HG02973 (cell line): Measurements from ENCODE around the gene RPS6KC1.
A peak's percentile ranks its signal among the peaks of the same experiment; 100 is the strongest.
"Not testable (repeated sequence)": the region's sequence is repeated elsewhere in the genome, so short reads cannot be mapped to it uniquely, and the experiment has no call there.

Source experiments
- ATAC-seq: cut with Tn5 transposase; IDR thresholded peaks from one replicate; pipeline ENCODE4 v1.9.1; 2021; ENCODE audit warnings: moderate library complexity; ENCODE audit not compliant: unreplicated experiment

RPS6KC1 gene, protein sequence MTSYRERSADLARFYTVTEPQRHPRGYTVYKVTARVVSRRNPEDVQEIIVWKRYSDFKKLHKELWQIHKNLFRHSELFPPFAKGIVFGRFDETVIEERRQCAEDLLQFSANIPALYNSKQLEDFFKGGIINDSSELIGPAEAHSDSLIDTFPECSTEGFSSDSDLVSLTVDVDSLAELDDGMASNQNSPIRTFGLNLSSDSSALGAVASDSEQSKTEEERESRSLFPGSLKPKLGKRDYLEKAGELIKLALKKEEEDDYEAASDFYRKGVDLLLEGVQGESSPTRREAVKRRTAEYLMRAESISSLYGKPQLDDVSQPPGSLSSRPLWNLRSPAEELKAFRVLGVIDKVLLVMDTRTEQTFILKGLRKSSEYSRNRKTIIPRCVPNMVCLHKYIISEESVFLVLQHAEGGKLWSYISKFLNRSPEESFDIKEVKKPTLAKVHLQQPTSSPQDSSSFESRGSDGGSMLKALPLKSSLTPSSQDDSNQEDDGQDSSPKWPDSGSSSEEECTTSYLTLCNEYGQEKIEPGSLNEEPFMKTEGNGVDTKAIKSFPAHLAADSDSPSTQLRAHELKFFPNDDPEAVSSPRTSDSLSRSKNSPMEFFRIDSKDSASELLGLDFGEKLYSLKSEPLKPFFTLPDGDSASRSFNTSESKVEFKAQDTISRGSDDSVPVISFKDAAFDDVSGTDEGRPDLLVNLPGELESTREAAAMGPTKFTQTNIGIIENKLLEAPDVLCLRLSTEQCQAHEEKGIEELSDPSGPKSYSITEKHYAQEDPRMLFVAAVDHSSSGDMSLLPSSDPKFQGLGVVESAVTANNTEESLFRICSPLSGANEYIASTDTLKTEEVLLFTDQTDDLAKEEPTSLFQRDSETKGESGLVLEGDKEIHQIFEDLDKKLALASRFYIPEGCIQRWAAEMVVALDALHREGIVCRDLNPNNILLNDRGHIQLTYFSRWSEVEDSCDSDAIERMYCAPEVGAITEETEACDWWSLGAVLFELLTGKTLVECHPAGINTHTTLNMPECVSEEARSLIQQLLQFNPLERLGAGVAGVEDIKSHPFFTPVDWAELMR

GRCh38 chr1:213051127-213051880 lies at the start of gene RPS6KC1:
Gene RPS6KC1 (plus strand): TSS chr1:213051241. CDS start chr1:213051405, 164 bp downstream.
- peak; percentile 98 for ATAC-seq

DNA sequence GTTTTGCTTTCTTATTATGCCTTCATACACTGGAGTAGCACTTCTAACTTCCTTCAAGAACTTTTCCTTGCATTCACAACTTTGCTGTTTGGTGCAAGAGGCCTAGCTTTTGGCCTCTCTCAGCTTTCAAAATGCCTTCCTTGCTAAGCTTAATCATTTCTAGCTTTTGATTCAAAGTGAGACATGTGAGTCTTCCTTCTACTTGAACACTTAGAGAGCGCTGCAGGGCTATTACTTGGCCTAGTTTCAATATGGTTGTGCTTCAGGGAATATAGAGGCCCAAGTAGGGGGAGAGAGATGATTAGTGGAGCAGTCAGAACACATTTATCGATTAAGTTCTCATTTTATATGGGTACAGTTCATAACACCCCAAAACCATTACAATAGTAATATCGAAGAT lies 47.8 kb upstream of the RPS6KC1 start:
- ATAC-seq = no peak

DNA sequence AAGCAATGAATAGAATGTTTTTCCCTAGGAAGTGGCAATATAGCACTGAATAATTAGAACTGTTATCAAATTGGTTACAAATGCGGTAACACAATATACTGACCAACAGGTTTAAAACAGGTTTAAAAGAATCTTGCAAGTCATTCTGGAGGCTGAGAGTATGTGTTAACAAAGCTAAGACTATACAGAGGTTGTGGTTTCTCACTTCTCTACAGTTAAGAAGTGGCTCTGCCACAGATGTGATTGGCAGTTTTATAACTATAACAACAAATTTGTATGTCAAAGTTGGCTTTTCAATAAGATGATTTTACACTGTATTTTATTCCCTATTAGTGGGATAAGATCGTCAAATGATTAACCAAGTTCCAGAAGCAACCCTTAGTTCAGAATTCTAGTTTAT lies 42.5 kb upstream of the RPS6KC1 start:
- peak; percentile 48 for ATAC-seq

- no peak for ATAC-seq
Measured at GRCh38 chr1:213014642-213015041, 36.4 kb upstream of the RPS6KC1 start.

DNA sequence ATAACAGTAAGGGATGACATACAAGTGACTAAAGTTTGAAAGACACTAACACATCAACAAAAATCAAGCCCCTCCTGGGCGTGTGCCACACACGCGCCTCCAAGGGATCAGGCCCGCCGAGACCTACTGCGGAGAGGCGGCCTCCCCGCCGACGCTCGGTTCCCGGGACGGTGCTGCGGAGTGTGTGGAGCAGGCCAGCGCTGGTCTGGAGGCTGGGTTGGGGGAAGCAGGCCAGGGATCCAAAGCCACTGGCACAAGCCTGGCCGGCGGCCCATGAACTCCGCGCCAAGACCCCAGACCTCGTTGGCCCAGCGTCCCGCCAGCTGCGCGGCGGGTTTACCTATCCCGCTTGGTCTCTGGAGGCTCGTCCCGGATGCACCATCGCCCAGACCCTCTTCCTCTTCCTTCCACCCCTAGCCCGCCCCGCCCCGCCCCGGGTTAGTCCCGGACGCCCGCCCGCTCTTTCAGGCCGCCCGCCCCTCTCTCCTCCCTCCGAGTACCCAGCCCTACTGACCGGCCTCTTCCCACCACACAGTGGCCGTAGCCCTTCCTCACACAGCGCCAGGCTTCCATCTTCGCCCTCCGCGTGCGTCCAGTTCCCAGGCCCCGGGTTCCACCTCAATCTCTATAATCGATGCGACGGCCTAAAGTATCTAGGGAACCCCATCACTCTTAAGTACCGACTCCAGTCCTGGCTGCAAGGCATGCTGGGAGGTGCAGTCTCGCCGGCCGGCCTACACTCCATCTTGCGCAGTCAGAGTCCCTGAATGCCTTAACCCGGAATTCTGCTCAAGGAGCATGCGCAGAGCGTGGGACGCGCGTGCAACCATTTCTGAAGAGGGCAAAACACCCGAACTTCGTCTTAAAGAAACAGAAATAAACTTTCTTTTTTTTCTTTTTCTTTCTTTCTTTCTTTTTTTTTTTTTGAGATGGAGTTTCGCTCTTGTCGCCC lies 35.7 kb upstream of the RPS6KC1 start, which contains the start of gene ANGEL2:
Gene ANGEL2 (minus strand): TSS at position 769 of the 952 bp plus-strand sequence. CDS start 196 bp downstream, at position 573.
- ATAC-seq = peak; percentile 95

GRCh38 chr1:213017447-213018273 lies 33.4 kb upstream of the RPS6KC1 start:
- ATAC-seq = no peak

DNA sequence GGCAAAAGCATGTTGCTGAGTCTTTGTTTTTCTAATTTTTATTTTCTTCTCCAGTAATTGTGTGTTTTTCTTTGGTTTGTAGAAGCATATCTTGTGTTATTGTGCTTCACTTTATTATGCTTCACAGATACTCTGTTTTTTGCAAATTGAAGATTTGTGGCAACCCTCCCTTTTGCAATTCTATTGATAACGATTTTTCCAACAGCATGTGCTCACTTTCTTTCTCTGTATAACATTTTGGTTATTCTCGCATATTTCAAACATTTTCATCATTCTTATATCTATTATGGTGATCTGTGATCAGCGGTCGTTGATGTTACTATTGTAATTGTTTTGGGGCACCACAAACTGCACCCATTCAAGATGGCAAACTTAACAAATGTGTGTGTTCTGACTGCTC lies 31.6 kb upstream of the RPS6KC1 start:
- ATAC-seq = no peak

GRCh38 chr1:213020016-213020415 lies 31.0 kb upstream of the RPS6KC1 start:
- no peak for ATAC-seq

DNA sequence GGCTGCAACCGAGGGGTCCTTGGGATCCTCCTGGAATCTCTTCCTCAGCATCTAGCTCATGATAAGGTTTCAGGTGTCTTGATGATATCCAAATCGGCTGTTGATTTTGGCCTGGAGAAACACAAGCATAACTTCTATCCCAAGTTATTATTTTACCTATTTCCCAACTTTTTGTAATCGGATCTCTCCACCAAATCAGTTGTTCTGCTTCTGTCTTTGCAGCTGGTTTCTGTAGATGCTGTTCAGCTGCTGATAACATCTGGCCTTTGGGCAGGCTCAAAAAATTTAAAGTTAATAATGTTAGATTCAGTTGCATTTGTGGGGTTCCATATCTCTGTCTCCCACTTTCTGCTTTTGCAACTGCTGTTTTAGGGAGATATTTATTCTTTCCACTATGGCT lies 24.0 kb upstream of the RPS6KC1 start:
- not testable (repeated sequence) for ATAC-seq

DNA sequence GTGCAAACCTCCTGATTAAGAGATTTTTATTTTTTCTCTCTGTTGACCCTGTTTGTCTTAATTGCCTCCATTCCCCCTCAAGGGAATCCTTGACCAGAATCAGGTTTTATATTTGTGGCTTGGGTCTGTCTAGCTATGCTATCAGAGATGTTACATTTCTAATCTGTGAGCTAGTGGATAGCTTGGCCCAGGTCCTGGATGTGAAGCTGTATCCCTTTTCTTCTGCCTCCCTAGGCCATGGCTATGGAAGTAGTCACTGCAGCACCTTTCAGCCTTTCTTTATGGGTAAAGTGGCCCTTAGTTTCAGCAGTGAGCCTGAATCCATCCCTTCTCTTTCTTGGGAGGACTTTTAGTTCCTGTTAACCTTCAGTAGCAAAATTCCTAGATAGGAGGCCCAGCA lies 18.4 kb upstream of the RPS6KC1 start:
- ATAC-seq = no peak

GRCh38 chr1:213034713-213035112 lies 16.3 kb upstream of the RPS6KC1 start:
- no peak for ATAC-seq

- no peak for ATAC-seq
Measured at GRCh38 chr1:213035573-213035972, 15.5 kb upstream of the RPS6KC1 start.

DNA sequence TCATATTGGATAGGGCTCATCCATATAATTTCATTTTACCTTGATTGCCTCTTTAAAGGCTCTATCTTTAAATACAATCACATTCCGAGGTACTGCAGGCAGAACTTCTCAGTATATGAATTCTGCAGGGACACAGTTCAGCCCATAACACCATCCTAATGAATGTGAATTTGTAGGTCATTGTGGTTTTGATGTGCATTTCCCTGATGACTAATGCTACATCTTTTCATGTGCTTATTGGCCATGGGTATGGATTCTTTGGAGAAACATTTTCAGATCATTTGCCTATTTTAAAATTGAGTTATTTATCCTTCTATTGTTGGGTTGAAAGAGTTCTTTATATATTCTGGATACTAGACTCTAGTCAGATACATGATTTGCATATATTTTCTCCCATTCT lies 9.6 kb upstream of the RPS6KC1 start:
- ATAC-seq = no peak

GRCh38 chr1:213045321-213046226 lies 5.5 kb upstream of the RPS6KC1 start:
- not testable (repeated sequence) for ATAC-seq

DNA sequence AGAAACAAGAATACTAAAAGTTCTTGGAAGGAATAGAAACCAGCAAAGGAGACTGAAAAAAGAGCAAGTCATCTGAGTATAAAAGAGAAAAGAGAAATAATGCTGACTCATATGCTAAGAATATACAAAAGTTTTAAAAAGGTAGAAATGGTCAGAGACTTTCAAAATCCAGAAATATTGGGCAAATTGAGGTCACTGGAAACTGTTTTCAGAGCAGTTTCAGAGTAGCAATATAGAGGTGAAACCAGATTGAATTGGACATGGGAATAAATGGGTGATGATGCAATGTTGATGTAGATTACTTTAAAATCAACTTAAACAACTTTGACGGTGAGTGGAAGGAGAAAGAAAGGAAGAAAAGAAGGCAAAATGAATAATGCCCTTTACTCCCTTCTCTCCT lies 1.8 kb upstream of the RPS6KC1 start:
- no peak for ATAC-seq

DNA sequence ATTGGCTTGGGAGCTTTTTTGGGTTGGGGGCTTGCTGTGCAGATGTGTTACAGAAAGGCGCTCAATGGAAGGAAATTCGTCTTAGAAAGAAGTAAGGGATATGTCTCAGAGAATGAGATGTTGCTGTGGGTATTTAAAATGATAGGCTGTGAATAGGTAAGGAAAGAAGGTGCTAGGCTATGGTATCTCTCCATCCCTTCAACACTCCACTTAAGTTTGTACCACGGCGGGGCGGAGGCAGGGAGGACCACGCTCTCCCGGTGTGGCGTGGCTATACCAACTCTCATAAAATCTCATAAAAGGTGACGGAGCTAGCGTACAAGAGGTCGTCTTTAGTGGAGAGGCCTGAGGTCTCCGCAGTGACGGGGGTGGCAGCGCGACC lies 305 bp upstream of the RPS6KC1 start:
- peak; percentile 24 for ATAC-seq

- no peak for ATAC-seq
Measured at GRCh38 chr1:213051881-213052202, 801 bp downstream of the RPS6KC1 start.

GRCh38 chr1:213053455-213053854 lies 2.4 kb downstream of the RPS6KC1 start:
- ATAC-seq = no peak
